Tibial nerve (tissue), 4 donors: ENCODE data around the gene MED20. TPM values are rescaled to one million over a fixed set of nuclear protein-coding genes. Genes with fewer than 3 reads are reported as not detected.

Experiments used
- DNase-seq, 2 donors: peaks; one replicate each; pipeline ENCODE4 v3.0.0-alpha.2; 2019; ENCODE audit warnings: low spot score in 2 of 2
- H3K27ac ChIP-seq, 4 donors: fragments of 200-600 bp; sonication (generic) in 3 of 4; one replicate each; pipeline ENCODE4 v1.5.1; 2017 to 2019; ENCODE audit warnings: mild to moderate bottlenecking in 1 of 4
- H3K27me3 ChIP-seq, 2 donors: fragments of 200-600 bp; sonication (generic) in 1 of 2; one replicate each; pipeline versions ENCODE4 v1.5.1 to v1.6.0; 2017 to 2019
- H3K36me3 ChIP-seq, 3 donors: fragments of 200-600 bp; sonication (generic); one replicate each; pipeline ENCODE4 v1.5.1; 2018 to 2019
- H3K4me1 ChIP-seq, 4 donors: fragments of 200-600 bp; sonication (generic) in 3 of 4; one replicate each; pipeline ENCODE4 v1.5.1; 2017 to 2019
- H3K4me3 ChIP-seq, 4 donors: fragments of 200-600 bp; sonication (generic) in 3 of 4; one replicate each; pipeline ENCODE4 v1.5.1; 2017 to 2019; ENCODE audit warnings: mild to moderate bottlenecking in 1 of 4, moderate library complexity in 1 of 4
- H3K9me3 ChIP-seq, 4 donors: fragments of 200-600 bp; sonication (generic) in 3 of 4; one replicate each; pipeline ENCODE4 v1.5.1; 2017 to 2019
- CTCF ChIP-seq, 5 experiments: fragments of 200-600 bp in 3 of 5; fragments of 450-650 bp in 2 of 5; sonication (generic) in 3 of 5; IDR thresholded peaks; one replicate each; pipeline ENCODE4 v1.5.1; 2016 to 2019; ENCODE audit warnings: antibody characterized with exemption in 5 of 5, mild to moderate bottlenecking in 3 of 5, moderate library complexity in 2 of 5
- EP300 ChIP-seq, 2 donors: sonication (generic); formaldehyde crosslinking; IDR thresholded peaks; one replicate each; pipeline ENCODE4 v1.6.1; 2017; ENCODE audit warnings: antibody characterized with exemption in 2 of 2, mild to moderate bottlenecking in 1 of 2
- POLR2A ChIP-seq, 2 donors: fragments of 450-650 bp; IDR thresholded peaks; one replicate each; pipeline ENCODE4 v1.6.1; 2017; ENCODE audit warnings: antibody characterized with exemption in 2 of 2, mild to moderate bottlenecking in 2 of 2, moderate library complexity in 2 of 2
- WGBS, 2 donors: methylation state at CpG; one replicate each; pipeline ENCODE4 v1.1.5; 2018; 5-methylcytosine and 5-hydroxymethylcytosine counted together
- total RNA-seq, 4 donors: library from RNA; depleted of rRNA; stranded (reverse); fragments of >200 nt; gene quantifications; one replicate each; pipeline ENCODE4 v1.1.0, GENCODE V29; 2016

MED20 gene
- total RNA-seq, 4 donors from 2014 or later, result 8.0 to 15.0 (median 12.2) TPM

- no peak for DNase-seq
- WGBS, 2 donors, result 60 to 62% methylated on average over 3 to 4 of the region's 4 CpGs
Observed at GRCh38 chr6:41937861-41938574, 17.1 kb upstream of the MED20 start.

GRCh38 chr6:41937472-41937860 is 16.5 kb upstream of the MED20 start:
- WGBS, 2 donors, result 54 to 72% methylated on average over 2 of the region's 2 CpGs
- TF ChIP-seq CTCF (IDR thresholded peaks at IDR 0.05) (no peak), POLR2A (IDR thresholded peaks at IDR 0.05) (no peak)
- DNase-seq, result no peak
- H3K4me1 ChIP-seq, result peaks cover 0 to 69% (median 35%) of the 10 kb centered on the region in 4 donors
- H3K9me3 ChIP-seq, result no peaks in the 10 kb centered on the region
- no peak overlapping the region for H3K4me3 ChIP-seq
- peaks cover 0 to 50% (median 21%) of the 10 kb centered on the region in 3 donors for H3K36me3 ChIP-seq
- no peaks in the 10 kb centered on the region for H3K27me3 ChIP-seq
- peak overlapping the region in 3 of 4 donors; percentile 15 to 92 (median 90) for H3K27ac ChIP-seq

More at GRCh38 chr6:41937861-41938574, 17.1 kb upstream of the MED20 start:
- no peaks in the 10 kb centered on the region for H3K27me3 ChIP-seq
- no peaks in the 10 kb centered on the region for H3K9me3 ChIP-seq
- H3K4me1 ChIP-seq, result peaks cover 0 to 71% (median 35%) of the 10 kb centered on the region in 4 donors
- no peak for TF ChIP-seq EP300 (IDR thresholded peaks at IDR 0.05)
- no peak for TF ChIP-seq POLR2A (IDR thresholded peaks at IDR 0.05)
- no peak for TF ChIP-seq CTCF (IDR thresholded peaks at IDR 0.05)
- peak overlapping the region in 3 of 4 donors; percentile 41 to 92 (median 90) for H3K27ac ChIP-seq
- peaks cover 0 to 45% (median 16%) of the 10 kb centered on the region in 3 donors for H3K36me3 ChIP-seq
- no peak overlapping the region for H3K4me3 ChIP-seq

- no peaks in the 10 kb centered on the region for H3K27me3 ChIP-seq
- H3K36me3 ChIP-seq, result peaks cover 0 to 62% (median 29%) of the 10 kb centered on the region in 3 donors
- no peak overlapping the region for H3K4me3 ChIP-seq
- peak in 1 of 2 donors; percentile 72 for DNase-seq
- WGBS, 2 donors, result 47 to 48% methylated on average over 10 of the region's 10 CpGs
- peaks cover 0 to 64% (median 33%) of the 10 kb centered on the region in 4 donors for H3K4me1 ChIP-seq
- peak overlapping the region in 2 of 4 donors; percentile 61 for H3K27ac ChIP-seq
- H3K9me3 ChIP-seq, result no peaks in the 10 kb centered on the region
- TF ChIP-seq EP300 (IDR thresholded peaks at IDR 0.05) (peak in 1 of 2 donors; percentile 20), CTCF (IDR thresholded peaks at IDR 0.05) (peak; percentile 63 to 86 (median 80)), POLR2A (IDR thresholded peaks at IDR 0.05) (no peak)
Observed at GRCh38 chr6:41936073-41936837, 15.3 kb upstream of the MED20 start.

GRCh38 chr6:41935685-41936072 is 14.7 kb upstream of the MED20 start:
- Histone ChIP-seq H3K27ac (peak overlapping the region in 2 of 4 donors; percentile 61), H3K4me3 (no peak overlapping the region), H3K36me3 (peaks cover 0 to 68% (median 29%) of the 10 kb centered on the region in 3 donors), H3K9me3 (no peaks in the 10 kb centered on the region), H3K27me3 (no peaks in the 10 kb centered on the region), H3K4me1 (peaks cover 0 to 59% (median 30%) of the 10 kb centered on the region in 4 donors)
- 61 to 73% methylated on average over 4 to 7 of the region's 8 CpGs for WGBS, 2 donors
- DNase-seq, result no peak
- TF ChIP-seq POLR2A (IDR thresholded peaks at IDR 0.05) (no peak), EP300 (IDR thresholded peaks at IDR 0.05) (no peak), CTCF (IDR thresholded peaks at IDR 0.05) (no peak)

- 50 to 62% methylated on average over 1 of the region's 1 CpG for WGBS, 2 donors
- DNase-seq, result no peak
- no peaks in the 10 kb centered on the region for H3K27me3 ChIP-seq
- peaks cover 0 to 54% (median 25%) of the 10 kb centered on the region in 4 donors for H3K4me1 ChIP-seq
- no peaks in the 10 kb centered on the region for H3K9me3 ChIP-seq
- no peak overlapping the region for H3K27ac ChIP-seq
- no peak overlapping the region for H3K4me3 ChIP-seq
- TF ChIP-seq EP300 (IDR thresholded peaks at IDR 0.05), result no peak
- no peak for TF ChIP-seq CTCF (IDR thresholded peaks at IDR 0.05)
- TF ChIP-seq POLR2A (IDR thresholded peaks at IDR 0.05), result no peak
- H3K36me3 ChIP-seq, result peaks cover 0 to 73% (median 29%) of the 10 kb centered on the region in 3 donors
Observed at GRCh38 chr6:41935193-41935574, 14.2 kb upstream of the MED20 start.
